HG02970 (cell line): ENCODE data around the gene COA4.
A peak's percentile ranks its signal among the peaks of the same experiment; 100 is the strongest.
"Not testable (repeated sequence)": the region's sequence is repeated elsewhere in the genome, so short reads cannot be mapped to it uniquely, and the experiment has no call there.

Source experiments
- ATAC-seq: cut with Tn5 transposase; IDR thresholded peaks from one replicate; pipeline ENCODE4 v1.9.1; 2021; ENCODE audit warnings: mild to moderate bottlenecking, moderate library complexity, moderate number of reproducible peaks; ENCODE audit not compliant: unreplicated experiment, low FRiP score

Gene COA4

DNA sequence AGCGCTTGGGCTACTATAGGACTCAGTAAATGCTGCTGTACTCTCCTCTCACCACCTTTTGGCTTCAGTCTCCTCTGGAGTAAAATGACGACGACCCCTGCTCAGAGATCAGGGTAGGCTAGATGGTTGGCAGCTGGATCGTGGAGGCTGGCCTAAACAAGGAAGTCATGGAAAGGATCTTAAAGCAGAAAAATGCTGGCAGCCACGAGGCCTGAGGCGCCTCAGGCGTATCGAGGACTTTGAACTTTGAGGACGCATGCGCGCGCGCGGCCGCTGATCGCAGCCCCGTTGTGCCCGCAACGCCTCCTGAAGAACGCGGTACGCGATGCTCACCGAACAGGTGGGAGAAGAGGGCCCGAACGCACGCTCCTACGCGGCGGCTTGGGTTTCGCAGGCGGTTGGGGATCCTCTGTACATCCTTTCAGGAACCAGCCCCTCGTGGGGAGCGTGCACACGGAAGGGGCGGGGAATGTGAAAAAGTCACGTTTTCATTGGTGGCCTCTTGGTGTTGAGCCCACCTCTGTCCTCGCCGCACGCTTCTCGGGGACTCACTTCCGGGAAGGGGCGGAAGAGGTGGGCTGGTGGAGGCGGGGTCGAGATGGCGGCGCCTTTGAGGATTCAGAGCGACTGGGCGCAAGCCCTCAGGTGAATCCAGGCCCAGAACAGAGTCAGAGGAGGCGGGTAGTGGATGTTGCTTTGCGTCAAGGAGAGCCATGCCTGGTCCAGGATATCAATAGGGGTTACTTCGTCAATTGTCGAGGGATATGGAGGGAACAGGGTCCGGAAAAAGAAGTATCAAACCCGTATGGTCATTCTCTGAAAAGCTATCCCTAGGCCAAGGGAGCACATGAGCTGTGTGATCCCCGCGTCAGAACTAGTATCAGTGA, at the start of gene COA4, which contains the start of gene PAAF1:
Gene COA4, minus strand, starts transcription at position 423 of the 887 bp plus-strand sequence. CDS start 3,468 bp downstream, outside the sequence.
Gene PAAF1, plus strand, starts transcription at position 576 of the 887 bp plus-strand sequence. Its CDS starts 23 bp downstream, at position 599.
- peak; percentile 88 for ATAC-seq

DNA sequence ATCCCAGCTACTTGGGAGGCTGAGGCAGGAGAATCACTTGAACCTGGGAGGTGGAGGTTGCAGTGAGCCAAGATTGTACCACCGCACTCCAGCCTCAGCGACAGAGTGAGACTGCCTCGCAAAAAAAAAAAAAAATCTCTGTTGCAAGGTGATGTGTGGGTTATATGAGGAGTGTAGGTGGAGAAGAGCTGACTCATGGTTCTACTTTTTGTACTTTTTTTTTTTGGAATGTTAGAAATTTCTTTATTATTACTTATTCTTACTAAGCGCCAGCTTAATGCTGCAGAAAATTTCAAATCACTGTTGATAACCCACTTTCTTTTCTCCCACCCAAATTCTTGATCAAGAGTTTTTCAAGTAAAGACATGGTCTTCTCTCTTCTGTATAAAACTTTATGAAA, 44.5 kb upstream of the COA4 start:
- ATAC-seq = no peak

DNA sequence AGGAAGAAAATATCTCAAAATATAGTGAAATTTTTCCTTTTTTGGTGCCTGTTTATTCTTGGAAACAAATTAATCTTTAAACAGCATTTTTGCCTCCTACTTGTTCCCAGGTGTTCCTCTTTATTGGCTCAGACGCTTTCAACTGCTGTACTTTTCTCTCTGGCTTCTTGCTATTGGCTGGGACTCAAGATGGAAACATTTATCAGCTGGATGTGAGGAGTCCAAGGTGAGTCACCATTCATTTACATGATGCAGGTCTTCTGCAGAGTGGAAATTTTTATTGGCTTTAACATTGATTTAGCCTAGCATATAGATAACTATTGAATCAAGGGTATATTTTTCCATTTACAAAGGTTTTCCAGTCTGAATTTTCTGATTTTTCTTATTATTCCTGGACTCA, 39.8 kb upstream of the COA4 start:
- no peak for ATAC-seq

DNA sequence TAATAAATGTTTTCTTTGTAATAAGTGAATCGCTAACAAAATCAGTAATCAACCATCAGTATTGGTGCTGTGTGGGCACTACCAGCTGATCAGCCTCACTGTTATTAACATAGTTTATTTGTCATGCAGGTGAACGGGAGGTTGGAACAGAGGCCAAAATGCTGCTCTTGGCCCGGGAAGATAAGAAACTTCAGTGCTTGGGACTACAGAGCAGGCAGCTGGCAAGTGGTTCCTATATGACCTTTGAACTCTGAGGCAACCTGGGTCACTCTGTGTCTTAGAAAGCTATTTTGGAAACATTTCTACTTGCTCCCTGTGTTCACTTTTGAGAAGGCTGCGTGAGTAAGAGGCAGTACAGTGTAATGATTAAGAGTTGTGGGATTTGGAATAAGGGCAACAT, 37.6 kb upstream of the COA4 start:
- ATAC-seq = no peak

DNA sequence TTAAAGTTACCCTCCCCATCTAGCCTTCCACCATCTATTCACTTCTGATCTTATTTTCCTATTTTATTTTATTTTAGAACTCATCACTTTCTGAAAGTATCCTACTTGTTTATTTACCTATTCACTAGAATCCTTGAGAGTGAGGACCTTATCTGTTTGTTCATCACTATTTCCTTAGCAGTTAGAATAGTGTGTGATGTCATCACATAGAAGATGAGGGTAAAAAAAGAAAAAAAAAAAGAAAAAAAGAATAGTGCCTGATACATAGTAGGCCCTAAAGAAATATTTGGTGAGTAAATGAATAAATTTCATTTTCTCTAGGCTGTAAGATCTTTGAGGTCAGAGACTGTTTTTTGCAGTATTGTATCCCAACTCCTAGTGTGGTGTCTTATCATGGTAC, 36.8 kb upstream of the COA4 start:
- no peak for ATAC-seq

DNA sequence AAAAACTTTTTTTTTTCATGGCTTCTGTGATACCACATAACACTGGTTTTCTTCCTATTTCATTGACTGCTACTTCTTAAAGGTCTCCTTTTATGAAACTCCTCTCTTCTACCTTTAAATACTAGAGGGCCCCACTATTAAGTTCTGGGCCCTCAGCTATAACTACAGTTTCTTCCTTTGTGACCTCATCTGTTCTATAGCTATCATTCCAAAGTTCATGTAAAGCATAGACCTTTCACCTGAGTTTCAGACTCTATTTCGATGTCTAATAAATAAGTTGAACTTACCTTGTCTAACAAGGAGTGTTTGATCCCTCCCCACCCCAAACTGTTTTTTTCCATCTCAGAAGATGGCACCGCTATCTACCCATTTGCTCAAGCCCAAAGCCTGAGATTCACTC, 35.4 kb upstream of the COA4 start:
- no peak for ATAC-seq

DNA sequence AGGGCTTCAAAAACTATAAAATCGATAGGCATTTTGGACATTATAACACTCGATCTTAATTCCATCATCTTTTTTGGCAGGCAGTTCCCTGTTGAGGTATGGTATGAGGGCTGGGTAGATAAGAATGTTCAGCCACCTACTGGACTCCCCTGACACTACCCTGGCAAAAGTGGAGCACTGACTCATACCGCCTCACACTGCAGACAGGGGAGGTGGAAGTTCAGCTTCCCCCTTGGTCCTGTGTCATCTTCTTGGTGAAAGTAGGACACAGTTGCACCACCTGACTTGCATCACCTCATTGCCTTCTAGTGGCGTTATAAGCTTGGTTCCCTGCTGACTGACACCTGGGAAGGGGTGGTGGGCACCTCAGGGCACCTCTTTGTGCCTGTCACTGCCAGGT, 30.5 kb upstream of the COA4 start:
- ATAC-seq = no peak

DNA sequence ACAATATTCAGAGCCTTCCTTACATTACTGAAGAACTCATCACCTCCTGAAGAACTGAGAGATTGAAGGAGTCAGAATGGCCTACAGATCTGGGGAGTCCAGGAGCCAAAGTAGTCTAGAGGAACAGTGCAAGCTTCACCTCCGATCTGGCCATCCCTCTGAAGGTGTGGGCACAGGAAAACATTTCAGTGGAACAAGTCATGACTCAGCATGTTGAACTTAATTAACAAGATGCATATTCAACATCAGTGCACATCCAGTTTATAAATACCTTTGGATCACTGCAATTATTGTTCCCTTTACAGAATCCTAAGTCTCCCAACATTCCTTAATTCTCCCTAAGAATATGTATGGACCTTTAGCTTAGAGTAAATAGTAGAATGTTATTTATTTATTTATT, 25.7 kb upstream of the COA4 start:
- no peak for ATAC-seq

DNA sequence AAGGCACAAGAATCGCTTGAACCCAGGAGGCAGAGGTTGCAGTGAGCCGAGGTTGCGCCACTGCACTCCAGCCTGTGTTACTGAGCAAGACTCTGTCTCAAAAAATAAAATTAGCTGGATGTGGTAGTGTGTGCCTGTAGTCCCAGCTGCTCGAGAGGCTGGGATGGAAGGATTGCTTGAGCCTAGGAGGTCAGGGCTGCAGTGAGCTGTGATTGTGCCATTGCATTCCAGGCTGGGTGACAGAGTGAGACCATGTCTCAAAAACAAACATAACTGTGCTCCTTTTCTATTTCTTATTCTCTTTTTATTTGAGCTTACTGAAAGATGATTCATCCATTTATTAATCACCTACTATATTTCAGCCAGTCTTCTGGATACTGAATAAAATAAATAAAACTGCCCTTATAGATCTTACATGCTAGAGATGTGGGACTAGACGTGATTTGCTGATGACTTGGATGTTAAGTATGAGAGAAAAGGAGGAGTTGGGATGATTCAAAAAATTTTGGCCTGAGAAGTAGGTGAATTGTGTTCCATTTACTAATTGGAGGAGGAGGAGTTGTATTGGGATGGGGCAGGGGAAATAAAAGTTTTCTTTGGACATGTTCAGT, 18.2 kb upstream of the COA4 start:
- ATAC-seq = no peak

DNA sequence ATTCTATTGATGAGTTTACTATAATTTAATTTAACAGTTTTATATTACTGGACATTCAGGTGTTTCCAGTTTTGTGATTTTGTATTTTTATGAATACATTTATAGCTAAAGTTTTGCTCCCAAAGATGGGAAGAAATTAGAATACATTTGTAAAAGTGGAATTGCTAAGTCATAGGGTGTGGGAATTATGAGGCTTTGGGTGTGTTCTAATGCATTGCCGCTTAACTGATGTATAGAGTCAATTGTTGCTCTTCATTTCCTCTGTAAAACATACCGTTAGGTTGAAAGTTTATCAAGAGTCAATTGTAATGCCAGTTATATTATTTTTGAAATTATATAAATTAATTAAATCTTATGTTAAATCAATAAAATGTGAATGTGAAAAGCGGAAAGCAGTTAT, 16.4 kb upstream of the COA4 start:
- no peak for ATAC-seq

DNA sequence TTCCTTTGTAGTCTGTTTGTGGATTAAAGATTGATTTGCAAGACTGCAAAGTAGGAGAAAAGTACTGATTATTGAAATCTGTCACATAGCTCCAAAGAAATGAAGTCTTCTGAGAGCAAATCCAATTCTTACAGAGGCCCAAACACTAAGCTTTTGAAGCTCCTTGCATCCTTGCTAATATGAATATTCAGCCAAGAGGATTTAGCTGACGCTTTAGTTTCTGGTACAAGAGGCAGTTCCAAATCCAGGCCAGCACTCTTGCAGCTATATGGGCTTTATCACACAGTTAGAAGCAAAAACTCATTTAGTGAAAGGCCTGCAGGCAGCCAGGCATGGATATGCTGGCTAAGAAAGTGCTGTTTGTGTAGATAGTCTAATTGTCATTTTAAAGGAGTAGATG, 12.9 kb upstream of the COA4 start:
- ATAC-seq = no peak

DNA sequence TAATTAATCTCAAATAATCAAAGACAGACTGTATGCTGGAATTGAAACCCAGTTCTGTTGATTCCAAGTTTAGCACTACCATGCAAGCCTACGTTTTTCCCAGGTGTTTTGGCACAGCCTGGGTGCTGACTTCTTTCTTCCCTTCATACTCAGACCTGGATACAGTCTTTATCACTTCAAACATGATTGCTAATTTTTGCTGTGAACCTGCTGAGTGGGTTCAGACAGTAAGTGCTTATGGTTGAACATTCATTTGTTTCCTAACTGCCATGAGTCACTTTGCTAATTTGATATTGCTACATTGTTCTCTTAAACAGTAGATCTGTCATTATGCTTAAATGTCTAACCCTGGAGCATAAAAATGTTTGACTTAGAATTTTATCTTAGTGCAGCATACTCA, 12.4 kb upstream of the COA4 start:
- ATAC-seq = no peak

DNA sequence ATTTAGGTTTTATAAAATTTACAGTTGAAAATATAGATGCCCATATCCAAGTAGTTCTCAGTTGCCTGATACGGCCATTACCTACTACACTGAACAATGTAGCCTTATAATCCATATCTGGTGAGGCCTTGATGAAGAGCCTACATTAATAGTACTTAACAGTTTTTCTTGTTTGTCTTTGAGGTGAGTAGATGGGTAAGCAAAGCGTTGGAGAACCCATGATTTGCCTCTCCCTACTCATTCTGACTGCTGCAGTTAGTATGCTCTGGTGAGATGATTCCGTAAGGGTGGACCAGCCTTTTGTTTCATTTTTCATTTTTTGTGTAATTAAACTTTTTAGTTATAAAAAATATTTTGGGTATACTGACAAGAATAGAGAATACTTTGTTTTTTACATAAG, 11.6 kb upstream of the COA4 start:
- ATAC-seq = no peak

DNA sequence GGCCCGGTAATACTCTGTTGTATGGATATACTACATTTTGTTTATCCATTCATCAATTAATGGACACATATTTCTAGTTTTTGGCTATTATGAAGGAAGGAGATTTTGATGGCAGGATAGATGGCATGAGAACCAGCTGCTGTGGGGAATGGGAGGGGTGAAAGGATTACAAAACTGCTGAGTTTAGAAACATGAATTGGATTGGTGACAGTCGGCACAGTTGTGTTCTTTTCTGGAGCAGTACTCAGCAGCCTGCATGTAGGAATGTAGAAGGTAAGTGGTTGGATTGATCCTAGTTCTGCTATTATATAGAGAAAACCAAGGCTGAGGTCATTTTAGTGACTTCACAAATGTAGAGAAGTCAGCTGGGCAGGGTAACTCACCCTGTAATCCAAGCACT, 7.2 kb upstream of the COA4 start:
- no peak for ATAC-seq

DNA sequence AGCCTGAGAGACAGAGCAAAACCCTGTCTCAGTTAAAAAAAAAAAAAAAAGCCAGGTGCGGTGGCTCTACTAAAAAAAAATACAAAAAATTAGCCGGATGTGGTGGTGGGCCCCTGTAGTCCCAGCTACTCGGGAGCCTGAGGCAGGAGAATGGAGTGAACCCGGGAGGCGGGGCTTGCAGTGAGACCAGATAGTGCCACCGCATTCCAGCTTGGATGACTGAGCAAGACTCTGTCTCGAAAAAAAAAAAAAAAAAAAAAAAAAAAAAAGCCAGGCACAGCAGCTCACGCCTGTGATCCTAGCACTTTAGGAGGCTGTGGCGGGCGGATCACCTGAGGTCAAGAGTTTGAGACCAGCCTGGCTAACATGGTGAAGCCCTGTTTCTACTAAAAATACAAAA, 3.8 kb upstream of the COA4 start:
- ATAC-seq = not testable (repeated sequence)

DNA sequence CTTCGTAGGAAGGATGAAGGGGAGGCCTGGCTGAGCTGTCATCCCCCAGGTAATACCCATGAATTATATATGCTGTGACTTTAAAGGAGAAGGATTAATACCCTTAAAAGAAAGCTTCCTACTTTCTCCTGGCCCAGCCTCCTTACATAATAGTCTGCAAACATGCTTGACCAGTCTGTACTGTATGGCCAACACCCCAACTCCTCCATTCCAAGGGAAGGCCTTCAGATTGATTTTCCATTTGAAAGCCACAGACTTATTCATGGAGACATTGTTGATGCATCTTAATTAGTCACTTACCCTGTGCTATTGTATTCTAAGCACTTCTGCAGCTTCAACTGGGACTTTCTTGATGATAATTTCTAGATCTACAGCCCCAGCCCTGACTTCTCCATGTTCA, 2.1 kb upstream of the COA4 start:
- ATAC-seq = no peak

DNA sequence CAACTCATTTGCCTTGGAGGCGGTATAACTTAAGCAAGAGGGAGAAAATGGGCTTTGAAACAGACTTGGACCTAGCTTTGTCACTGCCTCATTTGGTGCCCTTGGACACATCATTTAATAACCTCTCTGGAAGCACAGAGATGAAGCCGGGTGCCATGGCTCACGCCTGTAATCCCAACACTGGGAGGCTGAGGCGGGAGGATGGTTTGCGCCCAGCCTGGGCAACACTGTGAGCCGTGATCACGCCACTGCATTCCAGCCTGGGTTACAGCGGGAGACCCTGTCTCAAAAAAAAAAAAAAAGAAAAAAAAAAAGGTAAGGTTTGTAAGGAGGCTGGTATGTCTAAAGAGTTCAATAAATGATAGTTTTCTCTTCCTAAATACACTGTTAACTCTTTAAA, 806 bp downstream of the COA4 start:
- ATAC-seq = no peak

DNA sequence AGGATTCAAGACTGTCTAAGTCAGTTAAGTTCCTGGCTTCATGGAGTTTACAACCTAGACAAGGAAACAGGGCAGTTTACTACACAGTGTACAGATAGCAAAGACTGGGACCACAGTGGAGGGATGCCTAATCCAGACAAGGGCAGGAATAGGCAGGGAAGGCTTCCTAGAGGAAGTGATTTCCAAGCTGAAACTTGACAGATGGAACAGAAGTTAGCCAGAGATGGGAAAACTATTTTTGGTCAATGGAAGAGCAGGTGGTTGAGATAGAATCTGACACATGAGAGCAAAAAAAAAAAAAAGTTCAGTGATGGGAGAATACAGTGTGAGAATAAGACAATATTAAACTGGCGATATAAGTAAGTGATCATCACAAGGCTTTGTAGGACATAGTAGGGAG, 1.3 kb downstream of the COA4 start:
- no peak for ATAC-seq

DNA sequence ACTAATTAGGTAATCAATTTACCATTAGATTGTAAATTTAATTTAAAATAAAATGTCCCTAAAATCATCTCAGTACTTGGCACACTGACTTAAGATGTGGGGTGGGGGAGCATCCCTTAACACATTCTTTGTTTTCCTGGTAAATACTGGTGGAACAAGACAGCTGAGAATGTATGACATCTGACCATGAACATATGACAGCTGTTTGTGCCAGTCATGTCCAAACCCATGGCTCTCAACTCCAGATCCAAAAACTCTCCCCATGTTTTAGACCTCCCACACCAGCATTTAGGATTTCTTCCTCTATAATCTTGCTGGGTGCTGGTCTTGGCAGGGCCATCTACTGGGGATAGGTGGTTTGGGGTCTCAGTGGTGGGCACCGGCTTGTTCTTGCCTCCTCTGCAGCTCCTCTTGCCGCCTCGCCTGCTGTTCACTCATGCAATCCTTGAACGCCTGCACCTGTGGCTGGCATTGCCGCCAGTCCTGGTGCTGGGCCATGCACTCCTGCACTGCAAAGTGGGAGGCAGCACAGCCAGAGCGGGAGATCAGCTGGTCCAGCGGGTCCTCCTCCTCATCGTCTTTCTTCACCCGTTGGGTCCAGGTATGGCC, 3.8 kb downstream of the COA4 start:
- ATAC-seq = no peak

DNA sequence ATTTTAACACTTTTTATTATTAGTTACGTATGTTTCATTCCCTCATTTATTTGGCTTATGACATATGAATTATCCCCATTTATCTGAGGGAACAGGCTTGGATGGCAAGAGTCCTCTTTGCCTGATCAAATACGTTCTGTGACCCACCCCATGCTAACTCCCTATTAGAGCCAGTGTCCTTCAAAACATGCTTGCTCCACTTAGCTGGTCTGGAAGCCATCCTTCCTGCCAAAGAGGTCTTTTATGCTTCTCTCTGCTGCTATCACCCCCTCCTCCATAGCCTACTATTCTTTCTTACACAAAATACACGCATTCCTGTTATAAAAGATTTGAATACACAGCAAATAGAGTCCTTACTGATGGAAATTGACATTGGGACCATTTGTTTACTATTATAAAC, 6.4 kb downstream of the COA4 start:
- ATAC-seq = no peak

DNA sequence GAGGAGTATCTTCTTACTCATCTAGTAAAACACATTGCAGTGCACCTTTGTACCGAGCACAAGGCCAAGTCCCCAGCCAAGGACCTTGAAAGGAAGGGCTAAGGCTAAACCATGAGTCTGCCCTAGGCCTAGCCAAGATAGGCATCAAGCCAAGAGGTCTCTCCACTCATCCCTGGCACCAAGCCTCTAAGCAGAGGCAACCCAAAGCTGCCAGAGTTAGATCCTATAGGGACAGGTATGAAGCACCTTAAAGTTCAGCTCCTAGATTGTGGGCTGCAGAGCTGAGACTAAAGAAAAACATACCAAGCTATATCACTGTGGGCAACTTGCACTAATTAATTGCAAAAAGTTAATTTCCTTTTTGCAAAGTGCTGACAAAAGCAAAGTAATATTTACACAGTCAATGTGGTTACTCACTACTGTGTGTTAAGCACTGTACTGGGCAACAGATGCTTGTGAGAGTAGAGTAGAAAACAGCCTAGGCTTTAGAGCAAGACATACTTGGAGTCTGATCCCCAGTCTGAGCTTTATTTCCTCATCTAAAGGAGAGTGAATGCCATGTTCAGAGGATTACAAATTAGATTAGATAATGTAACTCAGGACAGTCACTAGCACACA, 7.2 kb downstream of the COA4 start:
- ATAC-seq = no peak
